ENCODE data around the gene DAP.

DNA sequence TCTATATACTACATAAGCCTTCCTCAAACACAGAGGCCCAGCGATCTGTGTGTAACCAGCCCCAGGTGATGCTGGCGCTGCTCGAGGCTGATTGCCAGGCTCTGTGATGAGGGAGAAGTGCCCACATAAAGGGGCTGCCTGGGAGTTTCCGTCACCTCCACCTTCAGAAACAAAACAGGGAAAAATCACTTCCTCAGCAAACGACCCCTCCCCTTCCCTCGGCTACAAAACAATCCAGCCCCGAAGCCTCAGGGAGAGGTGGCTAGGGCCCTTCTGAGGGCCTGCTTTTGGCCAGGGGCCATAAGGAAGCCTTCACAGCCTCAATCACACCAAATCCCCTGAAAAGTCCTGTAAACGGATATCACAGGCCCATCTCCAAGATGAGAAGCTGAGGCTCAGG is 51.1 kb downstream of the DAP start:
- no peak for TF ChIP-seq EZH2 (IDR thresholded peaks at IDR 0.05; ENCODE audit: insufficient read depth, poor library complexity, severe bottlenecking)
- no peak for TF ChIP-seq EZH2phosphoT487 (IDR thresholded peaks at IDR 0.05; ENCODE audit: insufficient read depth, low read depth)

Measured in GM23248 (cell line).